HG02970 (cell line): ENCODE measurements around the gene AR.
"Not testable (repeated sequence)": the region's sequence is repeated elsewhere in the genome, so short reads cannot be mapped to it uniquely, and the experiment has no call there.

Experiments used
- ATAC-seq: cut with Tn5 transposase; IDR thresholded peaks from one replicate; pipeline ENCODE4 v1.9.1; 2021; ENCODE audit warnings: mild to moderate bottlenecking, moderate library complexity, moderate number of reproducible peaks; ENCODE audit not compliant: unreplicated experiment, low FRiP score

The AR gene

DNA sequence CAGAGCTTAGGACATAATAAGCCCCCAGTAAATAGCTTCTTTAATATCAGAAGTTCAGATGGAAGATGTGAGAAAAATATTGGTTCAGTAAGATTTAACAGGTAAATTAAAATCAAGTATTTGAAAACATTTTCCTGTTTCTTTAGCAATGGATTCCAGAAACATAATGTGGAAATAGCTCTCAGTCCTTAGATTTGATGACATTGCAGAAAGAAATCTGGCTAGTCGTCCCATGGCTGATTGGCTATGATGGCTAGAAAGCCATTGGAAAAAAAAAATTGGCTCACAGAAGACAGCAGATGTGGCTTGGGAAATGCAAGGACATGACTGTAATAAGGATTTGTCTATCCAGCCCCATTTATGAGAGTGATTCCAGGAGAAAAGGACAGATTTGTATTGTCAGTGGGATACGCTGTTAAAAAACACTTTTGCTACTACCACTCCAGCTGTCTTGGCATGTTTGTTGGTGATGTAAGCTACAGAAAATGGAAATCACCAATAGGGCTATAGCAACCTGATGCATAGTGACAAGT is 78.3 kb downstream of the AR start:
- ATAC-seq, result no peak

DNA sequence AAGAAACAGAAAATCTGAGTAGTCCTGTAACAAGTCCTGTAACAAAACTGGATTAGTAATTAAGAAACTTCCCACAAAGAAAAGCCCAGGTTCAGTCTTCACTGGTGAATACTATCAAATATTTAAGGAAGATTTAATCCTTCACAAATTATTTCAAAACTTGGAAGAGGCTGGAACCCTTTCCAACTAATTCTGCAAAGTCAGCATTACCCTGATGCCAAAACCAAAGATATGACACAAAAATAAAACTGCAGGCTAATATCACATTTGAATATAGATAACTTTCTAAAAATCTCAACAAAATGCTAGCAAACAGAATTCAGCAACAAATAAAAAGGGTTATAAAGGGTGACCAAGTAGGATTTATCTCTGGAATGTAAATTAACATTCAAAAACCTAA is 80.5 kb downstream of the AR start:
- ATAC-seq, result no peak

DNA sequence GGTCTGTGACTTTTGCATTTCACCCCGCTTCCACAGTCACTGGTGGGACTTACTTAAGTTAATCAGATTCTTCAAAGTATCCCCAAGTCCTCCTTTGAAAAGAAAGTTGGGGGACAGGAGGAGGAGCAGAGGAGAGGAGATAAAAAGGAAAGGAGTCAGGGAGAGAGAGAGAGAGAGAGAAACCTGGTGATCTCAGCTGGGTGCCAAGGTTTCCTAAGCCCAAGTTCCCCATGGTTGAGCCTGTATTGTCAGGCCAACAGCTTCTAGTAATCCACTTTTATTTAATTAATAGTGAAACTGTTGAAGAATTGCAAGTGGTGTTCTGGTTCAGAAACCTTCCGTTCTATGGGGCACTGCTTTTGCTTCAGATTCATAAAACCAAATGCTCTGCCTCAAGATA is 91.6 kb downstream of the AR start:
- no peak for ATAC-seq

DNA sequence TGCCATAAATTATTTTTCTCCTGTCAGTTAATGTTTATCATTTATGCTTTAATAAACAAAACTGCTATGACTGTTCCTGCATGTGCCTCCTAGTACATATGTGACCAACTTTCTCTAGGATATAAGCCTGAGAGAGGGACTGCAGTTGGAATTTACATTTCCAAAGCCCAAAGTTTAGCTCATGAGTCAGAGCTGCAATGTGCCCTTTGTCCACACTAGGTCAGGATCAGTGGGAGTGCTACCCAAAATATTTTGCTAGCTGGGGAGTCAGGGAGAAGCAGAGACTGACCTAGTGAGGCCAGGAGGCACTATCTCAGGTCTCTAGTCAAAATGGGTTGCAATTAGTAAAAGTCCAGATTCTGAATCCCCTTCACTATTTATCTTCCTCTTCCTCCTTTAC is 92.7 kb downstream of the AR start:
- ATAC-seq, result no peak

DNA sequence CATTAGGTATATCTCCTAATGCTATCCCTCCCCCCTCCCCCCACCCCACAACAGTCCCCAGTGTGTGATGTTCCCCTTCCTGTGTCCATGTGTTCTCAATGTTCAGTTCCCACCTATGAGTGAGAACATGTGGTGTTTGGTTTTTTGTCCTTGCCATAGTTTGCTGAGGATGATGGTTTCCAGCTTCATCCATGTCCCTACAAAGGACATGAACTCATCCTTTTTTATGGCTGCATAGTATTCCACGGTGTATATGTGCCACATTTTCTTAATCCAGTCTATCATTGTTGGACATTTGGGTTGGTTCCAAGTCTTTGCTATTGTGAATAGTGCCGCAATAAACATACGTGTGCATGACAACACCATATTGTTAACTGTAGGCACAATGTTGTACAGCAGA is 93.5 kb downstream of the AR start:
- ATAC-seq, result not testable (repeated sequence)

DNA sequence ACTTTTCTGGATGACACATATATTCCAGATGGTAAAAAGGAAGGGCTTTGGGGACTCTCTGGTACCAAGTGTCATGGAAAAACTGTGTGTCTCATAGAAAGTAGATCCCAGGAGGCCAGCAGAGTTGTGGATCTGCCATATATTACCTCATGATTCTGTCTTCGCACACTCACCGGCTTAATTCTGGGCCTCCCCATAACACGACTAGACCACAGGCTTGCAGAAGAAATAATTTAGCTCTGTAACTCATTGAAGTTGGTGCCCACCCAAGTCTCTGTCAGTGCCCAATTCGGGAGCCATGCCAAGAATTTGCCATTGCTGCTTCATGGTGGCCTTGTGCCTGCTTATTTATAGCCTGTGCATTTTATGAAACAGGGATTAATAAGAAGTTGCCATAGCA is 104.5 kb downstream of the AR start:
- no peak for ATAC-seq

DNA sequence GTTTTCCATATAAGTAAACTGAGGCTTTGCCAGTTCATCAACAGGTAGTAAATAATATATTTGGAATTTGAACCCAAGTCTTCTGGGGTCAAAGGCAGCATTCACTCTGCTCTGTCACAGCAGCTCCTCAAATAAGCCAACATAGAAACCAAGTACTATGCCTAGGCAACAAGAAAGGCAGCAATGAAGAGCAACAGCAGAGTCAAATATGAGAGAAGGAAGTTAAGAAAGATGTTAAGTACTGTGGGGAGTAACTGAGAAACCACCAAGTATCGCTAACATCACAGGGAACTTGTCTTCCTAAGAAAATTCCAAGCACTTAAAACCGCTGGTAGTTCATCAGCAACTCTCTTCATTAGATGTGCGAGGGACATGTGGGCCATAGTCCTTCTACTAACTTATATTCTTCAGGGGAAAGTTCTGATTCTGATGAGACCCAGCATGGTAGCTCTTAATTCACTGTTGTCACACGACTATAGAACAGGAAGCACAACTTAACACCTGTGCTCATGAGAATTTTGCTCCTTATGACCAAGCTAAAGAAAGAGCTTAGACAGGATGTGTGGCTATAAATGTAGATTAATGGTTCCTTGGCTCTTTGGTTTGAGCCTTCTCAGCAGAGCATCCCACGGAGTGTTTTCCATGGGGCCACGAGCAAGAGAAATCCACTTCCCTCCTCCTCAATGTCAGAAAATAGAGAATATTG is 107.8 kb downstream of the AR start:
- no peak for ATAC-seq

DNA sequence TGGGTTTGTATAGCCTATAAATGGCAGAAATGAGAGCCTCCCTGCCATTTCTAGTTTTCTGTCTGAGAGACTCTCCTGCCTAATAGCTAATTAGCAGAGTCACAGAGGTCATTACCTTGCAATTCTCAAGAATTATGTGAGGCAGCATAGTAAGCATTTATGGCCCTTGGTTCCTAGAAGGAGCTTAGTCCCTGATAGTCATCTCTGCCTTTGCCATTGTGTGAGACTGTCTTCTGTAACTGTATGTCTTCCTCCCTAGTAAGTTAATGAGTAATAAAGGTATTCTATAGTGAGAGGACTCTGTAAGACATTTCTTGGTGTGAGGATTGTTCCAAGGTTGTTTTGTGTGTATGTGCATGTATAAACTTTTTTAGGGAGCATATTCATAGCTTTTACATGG is 108.7 kb downstream of the AR start:
- ATAC-seq, result no peak

DNA sequence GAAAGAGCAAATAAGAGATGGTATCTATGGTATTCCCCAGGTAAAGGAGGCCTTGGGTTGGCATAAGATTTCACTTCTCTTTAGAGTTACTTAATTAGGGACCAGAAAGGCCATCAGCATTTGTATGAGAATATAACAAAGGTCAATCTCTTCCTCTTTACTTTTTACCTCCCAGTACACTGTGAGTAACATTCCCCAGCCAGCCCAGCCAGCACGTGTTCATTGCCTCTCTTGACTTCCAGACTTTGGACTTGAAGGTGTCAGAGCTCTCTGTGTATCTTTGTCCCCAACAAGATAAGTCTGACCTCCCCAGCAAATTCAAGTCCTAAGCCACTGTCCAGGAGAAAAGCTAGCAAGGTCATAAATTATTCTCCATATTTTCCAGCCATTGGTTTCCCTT is 110.5 kb downstream of the AR start:
- ATAC-seq, result no peak

DNA sequence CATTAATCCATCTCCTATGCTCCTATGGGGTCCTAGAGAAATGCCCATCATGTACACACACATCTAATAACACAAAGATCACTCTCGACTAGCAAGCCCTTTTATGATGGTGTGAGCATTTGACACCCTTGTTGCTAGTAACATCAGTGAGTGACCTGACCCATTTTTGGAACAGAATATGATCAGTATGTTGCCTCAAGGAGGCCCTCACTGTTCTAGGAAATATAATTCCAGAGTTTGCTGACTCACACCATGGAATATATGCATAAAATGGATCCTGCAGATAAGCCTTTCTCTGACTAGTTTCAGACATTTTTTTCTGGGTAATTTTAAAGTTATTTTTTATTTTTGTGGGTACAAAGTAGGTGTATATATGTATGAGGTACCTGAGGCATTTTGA is 121.8 kb downstream of the AR start:
- ATAC-seq, result no peak

DNA sequence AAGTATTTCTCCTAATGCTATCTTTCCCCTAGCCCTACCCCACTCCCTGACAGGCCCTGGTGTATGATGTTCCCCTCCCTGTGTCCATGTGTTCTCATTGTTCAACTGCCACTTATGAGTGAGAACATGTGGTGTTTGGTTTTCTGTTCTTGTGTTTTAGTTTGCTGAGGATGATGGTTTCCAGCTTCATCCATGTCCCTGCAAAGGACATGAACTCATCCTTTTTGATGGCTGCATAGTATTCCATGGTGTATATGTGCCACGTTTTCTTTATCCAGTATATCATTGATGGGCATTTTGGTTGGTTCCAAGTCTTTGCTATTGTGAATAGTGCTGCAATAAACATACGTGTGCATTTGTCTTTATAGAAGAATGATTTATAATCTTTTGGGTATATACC is 126.9 kb downstream of the AR start:
- ATAC-seq, result not testable (repeated sequence)

DNA sequence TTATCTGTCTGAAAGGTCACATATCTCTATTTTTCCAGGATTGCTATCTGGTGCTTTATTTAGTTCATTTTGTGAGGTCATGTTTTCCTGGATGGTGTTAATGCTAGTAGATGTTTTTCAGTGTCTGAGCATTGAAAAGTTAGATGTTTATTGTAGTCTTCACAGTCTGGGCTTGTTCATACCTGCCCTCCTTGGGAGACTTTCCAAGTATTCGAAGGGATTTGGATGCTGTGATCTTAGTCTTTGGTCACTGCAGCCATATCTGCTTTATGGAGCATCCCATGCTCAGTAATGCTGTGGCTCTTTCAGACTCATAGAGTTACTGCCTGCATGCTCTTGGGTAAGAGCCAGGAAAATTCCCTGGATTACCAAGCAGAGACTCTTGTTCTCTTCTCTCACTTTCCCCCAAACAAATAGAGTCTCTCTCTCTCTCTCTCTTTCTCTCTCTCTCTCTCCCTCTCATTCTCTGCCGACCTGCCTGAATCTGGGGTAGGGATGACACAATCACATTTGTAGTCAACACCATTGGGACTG is 130.0 kb downstream of the AR start:
- no peak for ATAC-seq

DNA sequence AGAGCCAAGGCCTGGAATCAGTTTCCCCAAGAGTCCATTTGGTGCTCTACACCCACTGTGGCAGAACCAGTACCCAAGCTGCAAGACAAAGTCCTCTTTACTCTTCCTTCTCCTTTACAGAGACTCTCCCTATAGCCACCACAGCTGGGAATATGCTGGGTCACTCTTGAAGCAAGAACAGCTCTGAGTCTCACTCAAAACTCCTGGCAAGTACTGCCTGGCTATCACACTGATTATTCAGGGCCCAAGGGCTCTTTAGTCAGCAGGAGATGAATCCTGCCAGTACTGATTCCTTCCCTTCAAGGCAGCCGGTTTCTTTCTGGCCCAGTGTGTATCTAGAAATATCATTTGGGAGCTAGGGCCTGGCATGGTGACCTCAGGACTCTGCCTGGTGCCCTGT is 130.9 kb downstream of the AR start:
- ATAC-seq, result no peak

DNA sequence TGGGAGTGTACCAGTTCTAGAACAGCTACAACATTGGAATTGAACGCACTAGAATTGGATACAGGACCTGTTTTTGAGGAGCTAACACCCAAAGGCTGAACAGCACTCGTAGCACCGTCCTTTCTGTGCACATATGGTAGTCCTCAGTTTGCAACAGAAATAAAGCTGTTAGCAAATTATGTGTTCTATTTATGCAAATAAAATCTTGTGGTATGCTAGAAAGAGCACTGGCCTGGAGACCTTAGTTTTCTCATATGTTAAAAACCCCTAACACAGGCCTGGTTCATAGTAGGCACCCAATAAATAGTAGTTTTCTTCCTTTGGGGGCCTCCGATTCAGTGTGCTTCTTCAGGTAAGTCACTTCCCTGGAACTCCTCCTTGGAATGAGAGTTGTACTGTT is 140.3 kb downstream of the AR start:
- ATAC-seq, result no peak

DNA sequence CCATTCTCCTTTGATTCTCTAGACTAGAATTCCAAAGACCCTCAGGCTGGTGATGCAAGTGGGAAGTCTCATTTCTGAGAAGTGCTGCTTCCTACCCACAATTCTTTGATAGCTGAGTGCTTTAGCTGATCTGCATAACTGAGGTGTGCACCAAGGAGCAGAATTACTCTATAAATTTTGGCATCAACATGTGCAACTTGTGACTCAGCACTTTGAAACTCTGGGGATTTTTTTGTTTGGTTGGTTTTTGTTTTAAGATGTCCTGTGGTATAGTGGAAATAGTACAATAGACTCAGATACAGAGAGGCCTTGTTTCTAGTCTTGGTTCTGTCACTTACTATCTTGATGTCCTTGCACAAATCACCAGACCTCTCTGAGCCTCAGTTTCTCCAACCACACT is 148.4 kb downstream of the AR start:
- ATAC-seq, result no peak

DNA sequence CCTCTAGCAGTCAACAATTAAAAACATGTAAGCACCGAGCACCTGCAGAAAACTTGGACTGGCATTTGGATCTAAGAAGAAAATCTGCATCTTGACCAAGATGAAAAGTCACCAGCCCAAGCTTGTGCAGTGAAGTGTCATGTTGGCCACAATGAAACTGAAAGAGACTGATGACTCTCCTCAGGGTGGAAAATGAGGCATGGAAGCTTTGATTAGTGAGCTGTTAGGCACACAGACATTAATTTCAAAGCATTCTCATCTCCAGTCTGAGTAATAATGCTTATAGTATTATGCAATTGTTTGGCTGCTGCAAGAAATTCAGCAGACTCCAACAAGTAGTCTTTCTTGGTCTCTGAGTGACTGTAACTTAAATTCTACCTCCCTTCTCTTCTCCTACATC is 150.1 kb downstream of the AR start:
- ATAC-seq, result no peak

DNA sequence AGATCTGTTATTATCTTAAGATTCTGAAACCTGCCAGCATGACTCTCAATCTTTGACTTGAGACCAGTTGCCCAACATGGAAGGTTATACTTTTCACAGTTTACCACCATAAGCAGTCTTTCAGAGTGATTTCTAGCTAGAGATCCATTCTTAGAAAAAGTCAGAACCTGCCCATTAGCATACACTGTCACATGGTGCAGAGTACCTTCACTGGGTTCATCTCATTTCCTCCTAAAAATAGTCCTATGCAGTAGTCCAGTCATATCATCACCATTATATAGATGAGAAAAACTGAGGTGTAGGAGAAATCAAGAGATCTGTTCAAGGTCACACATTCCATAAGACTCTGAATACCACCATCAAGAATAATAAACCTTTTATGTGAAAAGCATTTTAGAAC is 153.6 kb downstream of the AR start:
- ATAC-seq, result no peak

DNA sequence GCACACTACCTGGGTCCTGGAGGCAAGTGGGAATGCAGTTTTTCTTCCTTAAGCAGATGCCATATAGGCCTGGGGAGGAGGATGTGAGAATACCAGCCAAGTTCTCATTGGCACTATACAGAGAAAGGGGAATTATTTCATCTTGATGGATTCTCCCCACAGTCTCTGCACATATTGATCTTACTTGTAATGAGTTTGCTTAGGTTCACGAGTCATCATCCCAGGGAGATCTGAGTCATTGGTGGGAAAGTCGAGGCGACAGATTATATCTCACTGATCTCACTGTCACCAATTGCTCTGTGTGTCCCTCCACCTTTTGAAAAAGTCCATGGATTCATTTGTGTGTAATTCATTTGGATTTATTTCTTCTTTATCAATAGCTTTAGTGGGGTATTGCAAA is 156.8 kb downstream of the AR start:
- no peak for ATAC-seq

DNA sequence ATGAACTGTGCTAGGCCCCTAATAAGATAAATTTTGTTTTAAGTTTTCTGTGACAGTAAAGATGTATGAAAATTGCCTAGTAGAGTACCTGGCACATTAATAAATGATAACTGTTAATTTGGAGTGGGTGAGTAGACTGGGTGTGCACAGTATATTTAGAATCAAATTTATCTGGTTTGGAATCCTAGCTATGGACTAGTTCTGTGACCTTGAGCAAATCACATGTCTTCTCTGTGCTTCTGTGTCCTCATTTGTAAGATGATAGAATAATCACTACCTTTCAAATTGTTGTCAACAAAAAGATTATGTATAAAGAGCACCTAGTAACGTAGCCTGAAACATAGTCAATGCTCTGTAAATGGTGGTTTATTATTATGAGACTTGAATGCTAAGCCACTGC is 170.2 kb downstream of the AR start:
- no peak for ATAC-seq

DNA sequence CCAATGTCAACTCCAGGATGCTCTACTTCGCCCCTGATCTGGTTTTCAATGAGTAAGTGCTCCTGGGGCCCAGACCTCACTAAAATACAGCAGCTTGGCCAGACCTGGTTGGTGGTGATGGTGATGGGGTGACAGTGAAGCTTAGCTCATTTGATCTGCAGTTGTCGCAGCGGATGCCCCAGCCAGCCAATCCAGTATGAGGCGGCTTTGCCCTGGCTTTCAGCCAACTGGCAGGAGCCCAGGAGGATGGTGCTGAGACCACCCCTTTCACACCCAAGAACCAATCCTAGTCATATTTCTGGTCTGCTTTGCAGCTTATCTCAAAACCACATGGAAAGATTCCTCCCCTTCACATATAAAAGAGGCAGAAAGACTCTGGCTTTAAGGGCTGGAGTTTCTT is 173.8 kb downstream of the AR start:
- ATAC-seq, result no peak

DNA sequence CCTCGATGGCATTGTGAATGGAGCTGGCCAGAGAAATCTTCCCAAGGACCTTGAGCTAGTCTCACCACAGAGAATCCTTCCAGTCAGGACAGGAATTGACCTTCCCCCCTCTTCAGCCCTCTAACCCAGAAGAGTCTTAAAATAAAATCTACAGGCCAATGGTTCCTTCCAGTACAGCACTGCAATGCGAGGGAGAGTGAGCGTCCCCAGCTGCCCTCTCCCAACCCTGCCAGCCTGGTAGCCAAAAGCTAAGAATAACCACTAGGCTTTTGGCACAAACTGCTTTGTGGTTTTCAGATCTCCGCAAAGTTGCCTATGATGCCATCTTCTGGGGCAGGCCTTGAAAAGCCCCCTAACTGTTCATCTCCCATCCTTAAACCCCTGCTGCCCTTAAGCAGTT is 175.1 kb downstream of the AR start:
- ATAC-seq, result no peak

DNA sequence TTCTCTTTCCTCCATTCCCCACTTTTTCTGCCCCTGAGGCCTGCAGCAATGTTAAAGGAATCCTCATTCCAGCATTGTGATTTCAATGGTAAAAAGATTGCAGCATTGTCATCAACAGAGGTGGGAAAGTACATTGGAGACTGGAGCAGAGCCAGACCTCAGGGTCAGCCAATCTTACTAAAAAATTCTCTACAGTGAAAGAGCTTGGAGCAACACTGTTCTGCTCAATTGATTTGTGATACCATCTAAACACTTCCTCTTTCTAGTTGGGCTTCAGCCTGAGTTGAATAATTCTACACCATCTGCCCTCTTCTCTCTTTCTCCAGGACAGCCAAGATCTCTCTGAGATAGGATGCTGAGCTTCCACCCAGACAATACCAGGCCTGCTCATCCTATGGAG is 176.5 kb downstream of the AR start:
- ATAC-seq, result no peak

DNA sequence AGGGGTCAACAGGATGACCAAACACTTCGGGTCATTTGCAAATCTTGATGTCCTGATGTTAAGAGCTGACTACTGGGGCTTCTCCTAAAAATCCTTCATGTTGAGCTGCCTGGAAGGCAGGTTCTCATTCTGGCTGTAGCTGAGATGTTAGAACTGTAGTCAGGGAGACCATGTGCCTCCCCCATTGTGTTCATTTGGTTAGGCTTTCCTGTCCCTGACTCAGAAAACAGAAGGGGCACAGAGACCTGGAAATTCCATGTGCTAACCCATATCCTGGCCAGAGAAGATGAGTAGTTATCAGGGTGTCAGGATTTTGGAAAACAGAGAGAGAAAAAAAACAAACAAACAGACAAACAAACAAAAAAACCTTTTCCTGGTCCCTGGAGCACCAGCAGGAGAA is 177.5 kb downstream of the AR start:
- no peak for ATAC-seq
